Kidney tubule cell (primary cell): ENCODE results near the gene CX3CL1.

Experiments
- DNase-seq: peaks from one replicate; pipeline ENCODE4 v3.0.0-alpha.2; 2018; ENCODE audit warnings: low spot score

The CX3CL1 gene

DNA sequence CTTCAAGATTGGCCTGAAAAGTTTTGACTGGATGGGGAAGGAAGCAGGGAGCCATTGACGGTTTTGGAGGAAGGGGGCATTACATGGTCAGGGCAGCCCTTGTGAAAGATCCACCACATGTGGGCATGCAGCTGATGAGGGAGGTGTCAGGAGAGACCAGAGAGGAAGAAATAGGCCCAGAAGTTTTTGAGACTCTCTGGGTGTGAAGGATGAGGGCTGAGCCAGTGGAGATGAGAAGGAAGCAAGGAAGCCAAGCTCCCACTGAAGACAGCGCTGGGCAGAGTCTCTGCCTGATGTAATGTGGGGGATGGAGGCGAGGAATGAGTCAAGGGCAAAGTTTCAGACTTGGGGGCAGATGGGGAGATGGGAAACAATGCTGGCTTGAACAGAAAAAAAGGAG, 32.8 kb downstream of the CX3CL1 start:
- no peak for DNase-seq

DNA sequence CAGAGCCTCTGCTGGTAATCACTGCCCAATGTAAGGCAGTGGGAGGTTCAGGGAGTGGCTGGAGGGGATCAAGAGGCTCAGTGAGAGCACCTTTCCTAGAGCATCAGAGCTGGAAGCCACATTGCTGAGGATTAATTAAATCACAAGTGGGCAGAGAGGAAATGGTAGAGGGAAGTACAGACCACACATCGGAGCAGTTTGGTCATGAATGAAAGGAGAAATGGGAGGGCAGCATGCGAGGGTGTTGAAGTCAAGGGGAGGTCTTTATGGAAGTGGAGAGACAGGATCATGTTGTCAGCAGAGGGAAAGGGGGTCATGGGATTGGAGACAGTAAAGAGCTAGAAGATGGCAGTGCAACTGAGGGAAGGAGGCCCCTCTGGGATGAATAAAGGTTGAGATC, 34.6 kb downstream of the CX3CL1 start:
- no peak for DNase-seq

DNA sequence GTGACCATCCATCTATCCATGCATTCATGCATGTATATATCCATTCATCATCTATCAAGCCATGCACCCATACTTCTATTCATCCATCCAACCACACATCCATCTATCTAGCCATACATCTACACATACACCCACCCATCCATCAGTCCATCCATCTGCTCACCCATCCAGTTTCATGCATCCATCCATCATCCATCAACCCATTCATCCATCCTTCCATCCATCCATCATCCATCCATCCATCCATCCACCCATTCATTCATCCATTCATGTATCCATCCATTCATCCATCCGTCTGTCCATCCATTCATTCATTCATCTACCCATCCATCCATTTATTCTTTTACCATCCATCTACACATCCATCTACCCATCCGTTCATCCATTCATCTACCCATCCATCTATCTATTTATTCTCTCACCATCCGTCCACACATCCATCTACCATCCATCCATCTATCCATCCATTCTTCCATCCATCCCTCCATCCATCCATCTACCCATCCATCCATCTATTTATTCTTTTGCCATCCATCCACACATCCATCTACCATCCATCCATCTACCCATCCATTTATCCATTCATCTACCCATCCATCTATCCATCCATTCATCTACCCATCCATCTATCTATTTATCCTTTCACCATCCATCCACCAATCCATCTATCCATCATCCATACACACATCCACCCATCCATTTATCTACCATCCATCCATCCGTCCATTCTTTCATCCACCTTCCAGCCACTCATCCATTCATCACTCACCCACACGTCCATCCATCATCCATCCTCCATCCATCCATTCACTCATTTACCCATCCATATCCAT, 35.4 kb downstream of the CX3CL1 start:
- no peak for DNase-seq

DNA sequence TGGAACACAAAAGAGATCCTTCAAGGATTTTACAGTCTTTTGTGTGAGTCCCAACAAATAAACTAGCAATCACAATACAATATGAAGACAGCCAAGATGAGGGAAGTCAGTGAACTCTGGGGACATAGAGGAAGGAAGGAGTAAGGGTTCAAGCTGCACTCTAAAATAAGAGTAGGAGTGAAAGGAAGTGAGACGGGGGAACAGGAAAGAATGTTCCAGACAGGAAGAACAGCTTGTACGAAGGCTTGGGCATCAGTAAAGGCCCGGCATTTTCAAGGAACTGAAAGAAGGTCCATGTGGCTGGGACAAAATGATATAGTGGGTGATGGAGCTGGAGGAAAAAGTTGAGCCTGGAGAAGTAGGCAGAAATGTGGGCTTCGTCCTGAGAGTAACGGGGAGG, 36.8 kb downstream of the CX3CL1 start:
- DNase-seq = no peak

DNA sequence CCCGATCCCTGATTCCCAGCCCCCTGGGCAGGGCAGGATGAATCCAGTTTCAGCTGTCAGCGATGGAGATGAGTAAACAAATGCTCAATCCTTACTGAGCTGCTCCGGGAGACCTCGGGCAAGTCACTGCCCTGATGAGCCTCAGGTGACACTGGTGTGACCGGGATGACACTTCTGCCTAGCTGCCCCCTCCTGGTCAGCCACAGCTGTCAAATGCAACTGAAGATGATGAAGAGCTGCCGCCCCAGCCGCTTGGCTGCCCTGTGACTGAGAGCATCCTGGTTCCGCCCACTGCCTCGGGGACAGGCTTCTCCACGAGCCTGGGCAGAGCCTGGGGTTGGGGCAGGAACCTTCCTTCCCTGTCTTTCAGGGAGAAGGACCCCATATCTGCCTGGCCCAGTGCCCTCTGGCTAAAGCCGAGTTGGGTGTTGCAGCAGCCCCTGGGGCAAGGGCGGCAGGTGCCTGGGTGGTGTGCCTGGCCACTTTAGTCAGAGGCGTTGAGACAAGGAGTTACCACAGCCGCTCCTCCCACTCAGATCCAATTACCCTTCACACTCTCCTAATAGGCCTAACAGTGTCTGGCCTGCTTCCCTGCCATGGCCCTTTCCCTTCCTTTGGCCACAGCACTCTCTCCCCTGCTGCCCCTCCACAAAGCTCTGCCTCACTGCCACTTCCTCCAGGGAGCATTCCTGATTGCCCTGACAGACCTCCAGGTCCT, 37.7 kb downstream of the CX3CL1 start:
- DNase-seq = no peak

DNA sequence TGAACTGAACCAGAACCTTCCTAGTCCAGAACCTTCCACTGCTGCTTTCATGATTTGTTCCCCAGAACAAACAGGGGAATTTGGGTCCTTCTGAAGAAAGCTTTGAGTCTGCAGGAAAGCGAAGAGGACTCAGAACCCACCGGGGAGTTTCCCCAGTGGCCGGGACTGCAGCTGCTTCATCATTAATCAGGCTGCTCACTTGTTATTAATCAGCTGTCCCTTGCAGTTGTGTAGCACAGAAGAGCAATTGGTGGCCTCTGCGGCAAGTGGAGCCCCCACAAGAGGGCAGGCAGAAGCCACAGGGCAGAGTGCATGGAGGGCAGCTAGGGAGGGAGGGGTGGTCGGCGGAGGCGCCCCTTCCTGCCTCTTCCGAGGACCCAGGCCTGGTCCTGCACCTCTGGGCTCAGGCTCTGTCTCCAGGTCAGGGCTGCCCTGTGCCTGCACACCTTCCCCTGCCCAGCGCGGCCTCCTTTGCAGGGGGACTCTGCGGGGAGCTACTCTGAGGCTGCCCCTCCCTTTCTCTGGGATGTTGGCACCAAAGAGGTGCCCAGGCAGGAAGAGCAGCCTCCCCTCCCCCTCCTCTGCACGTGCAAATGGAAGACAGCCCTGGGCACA, 39.2 kb downstream of the CX3CL1 start:
- no peak for DNase-seq

DNA sequence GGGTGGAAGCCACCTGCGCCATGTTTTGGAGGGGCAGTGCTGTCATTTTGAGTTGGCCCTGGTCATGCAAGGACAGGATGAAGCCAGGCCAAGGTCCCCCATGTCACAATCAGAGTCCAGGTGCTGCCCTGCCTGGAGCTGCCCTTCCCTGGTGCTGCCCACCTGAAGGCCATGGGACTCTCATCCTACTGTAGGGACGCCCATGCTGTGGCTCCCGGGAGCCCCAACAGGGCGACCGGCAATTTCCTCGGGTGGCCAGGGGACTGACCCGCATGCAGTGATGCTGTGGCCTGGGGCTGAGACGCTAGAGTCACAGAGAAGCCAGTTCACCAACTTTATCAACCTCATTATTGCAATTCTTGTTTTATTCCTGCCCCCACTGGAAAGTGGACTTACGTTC, 40.3 kb downstream of the CX3CL1 start:
- no peak for DNase-seq

DNA sequence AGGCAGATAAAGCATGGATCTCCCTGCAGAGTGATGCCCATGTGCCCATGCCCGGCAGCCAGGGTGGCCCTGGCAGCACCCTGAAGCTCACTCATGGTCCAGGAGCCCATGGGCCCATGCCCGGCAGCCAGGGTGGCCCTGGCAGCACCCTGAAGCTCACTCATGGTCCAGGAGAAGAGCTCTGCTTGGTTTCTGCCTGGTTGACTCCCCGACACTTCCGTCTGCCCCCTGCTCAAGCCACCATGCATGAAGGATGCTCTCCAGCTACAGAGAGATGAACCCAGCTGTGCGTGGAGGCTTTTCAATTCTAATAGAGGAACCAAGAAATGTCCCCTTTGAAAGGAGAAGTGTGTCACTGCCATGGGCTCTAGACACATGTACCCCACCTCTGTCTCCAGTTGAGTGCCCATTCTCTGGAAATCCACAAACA, 41.0 kb downstream of the CX3CL1 start:
- no peak for DNase-seq

DNA sequence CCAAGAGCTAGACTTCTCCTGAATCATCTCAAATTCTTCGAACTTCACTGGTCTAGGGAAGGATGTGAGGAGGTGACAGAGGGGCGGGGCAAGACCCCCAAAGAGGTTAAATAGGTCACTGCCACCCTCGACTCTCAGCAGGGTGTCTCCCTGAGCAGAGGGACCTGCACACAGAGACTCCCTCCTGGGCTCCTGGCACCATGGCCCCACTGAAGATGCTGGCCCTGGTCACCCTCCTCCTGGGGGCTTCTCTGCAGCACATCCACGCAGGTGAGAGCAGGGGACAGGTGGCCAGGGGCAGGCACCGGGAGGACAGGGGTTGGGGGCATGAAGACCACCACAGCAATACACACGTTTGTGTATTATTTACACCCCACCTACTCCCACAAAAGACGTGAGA, 41.4 kb downstream of the CX3CL1 start:
- DNase-seq = no peak

DNA sequence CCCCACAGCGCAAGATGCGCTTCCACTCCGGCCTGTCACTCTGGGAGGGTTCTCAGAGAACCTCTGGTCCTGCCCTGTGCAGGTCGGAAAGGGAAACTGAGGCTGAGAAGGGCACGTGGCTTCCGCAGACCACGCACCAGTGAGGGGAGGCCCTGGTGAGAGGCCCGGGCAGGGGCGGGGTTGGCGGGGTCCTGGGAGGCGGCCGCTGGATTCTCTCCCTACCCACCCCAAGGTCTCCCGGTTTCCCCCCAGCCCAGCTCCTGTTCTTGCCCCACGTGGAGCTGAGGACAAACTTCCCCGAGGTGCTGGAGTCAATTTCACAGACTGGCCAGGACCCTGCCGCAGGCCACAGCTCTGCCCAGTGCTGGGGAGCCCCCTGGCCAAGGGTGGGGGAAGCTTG, 43.8 kb downstream of the CX3CL1 start:
- no peak for DNase-seq

DNA sequence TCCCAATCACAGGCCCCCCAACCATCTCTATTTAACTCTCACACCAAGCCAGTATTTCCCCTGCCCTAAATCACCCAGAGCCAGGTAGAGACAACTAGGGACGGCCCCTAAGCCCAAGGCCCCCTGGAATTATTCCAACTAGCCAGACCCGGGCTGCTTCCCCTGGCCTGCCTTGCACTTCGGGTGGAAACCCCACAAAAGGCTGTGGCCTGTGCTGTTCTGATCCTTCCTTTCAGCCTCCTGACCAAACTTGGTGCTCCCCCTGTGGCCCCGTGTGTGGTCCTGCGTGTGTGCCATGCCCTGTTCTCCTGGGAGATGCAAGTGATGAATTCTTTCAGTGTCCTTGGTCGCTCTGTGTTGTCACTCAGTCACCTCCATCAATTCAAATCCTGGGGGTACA, 47.2 kb downstream of the CX3CL1 start:
- DNase-seq = no peak

DNA sequence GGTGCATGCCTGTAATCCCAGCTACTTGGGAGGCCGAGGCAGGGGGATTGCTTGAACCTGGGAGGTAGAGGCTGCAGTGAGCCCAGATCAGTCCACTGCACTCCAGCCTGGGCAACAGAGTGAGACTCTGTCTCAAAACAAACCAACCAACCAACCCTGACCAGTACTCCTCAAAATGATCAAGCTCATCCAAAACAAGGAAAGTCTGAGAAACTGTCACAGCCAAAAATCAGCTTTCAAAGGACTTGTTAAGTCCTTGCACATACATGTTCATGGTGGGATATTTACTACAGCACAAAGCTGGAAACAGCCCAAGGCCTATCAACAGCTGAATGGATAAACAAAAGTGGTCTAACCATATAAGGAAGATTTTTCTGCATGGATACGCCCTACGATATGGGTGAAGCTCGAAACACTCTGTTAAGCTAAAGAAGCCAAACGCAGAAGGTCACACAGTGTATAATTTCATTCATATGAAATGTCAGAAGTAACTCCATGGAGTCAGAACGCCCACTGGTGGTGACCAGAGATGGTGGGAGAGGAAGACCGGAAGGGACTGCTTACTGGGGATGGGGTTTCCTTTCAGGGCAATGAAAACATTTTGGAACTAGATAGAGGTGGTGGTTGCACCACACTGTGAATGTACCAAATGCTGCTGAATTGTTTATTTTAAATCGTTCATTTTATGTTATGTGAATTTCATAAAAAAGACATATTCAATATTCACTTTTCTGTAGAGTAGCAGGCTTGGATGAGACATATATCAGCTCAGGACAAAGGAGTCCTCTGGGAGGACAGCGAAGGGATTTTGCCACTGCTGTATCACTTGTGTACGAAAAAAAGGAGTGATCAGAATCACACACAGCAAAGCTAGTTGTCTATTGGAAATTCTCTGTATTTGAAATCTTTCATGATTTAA, 50.0 kb downstream of the CX3CL1 start:
- DNase-seq = peak; percentile 59

DNA sequence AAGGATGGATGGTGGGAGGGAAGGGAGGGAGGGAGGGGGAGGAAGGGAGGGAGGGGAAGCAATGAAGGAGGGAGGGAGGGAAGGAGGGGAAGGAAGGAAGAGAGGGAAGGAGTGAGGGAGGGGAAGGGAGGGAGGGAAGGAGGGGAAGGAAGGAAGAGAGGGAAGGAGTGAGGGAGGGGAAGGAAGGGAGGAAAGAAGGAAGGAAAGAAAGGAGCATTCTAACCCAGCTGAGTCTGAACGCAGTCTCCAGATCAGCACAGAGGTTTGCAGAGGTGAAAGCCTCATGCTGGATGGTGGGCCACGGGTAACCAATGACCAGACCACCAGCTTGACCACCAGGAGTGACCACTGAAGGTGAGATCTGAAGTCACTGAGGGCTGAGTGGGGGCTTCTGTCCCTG, 50.9 kb downstream of the CX3CL1 start:
- DNase-seq = no peak

DNA sequence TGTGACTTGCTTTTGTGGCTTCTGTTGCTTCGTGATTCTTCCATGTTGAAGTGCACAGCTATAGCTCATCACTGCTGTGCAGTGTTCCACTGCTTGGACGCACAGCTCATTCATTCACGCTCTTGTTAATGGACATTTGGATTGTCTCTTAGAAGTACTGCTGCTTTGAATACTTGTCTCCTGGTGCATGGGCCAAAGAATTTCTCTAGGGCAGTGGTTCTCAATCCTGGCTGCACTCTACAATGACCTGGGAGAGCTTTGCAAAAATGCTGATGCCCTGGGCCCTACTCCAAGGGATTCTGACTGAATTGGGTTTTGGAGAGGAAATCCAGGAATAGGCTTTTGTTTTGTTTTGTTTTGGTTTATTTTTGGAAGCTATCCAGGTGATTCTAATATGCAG, 52.3 kb downstream of the CX3CL1 start:
- DNase-seq = no peak

DNA sequence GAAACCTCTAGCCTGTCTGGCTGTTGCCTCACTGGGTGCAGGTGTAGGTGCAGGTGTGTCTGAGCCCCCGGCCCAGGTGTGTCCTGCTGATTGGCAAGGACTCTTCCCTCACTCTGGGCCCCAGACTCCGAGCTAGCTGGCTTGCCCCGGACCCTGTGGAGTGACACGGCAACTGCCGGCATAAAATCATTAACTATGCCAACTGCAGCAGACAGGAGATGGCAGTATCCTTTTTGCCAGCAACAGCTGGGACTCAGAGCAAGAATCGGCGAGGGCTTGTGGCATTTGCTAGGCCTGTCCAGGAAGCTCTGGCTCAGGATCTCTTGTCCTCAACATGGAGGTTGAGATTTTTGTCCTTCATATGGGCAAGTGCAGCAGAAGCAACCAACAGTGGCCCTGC, 54.1 kb downstream of the CX3CL1 start:
- DNase-seq = no peak

DNA sequence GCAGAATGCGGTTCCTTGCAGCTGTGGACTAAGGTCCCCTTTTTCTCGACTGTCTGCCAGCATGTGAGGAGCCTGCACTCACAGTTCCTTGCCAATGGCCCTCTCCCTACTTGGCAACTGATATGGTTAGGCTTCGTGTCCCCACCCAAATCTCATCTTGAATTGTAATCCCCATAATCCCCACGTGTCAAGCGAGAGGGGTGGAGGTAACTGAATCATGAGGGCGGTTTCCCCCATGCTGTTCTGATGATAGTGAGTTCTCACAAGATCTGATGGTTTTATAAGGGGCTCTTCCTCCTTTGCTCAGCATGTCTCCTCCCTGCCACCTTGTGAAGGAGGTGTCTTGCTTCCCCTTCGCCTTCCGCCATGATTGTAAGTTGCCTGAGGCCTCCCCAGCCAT, 55.0 kb downstream of the CX3CL1 start:
- DNase-seq = no peak

DNA sequence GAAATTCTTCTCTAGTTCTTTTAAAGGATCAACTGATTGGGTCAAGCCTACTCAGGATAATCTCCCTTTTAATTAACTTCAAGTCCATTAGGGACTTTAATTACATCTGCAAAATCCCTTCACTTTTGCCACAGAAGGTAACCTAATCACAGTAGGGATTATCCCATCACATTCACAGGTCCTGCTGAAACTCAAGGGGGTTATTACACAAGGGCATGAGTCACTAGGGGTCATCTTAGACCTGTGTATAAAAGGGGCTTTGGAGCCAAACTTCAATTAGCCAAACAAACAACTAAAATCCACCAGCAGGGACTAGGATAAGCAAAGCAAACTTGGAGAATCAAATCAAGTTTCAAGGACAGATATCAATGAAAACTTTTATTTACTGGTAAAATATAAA, 55.5 kb downstream of the CX3CL1 start:
- DNase-seq = no peak

DNA sequence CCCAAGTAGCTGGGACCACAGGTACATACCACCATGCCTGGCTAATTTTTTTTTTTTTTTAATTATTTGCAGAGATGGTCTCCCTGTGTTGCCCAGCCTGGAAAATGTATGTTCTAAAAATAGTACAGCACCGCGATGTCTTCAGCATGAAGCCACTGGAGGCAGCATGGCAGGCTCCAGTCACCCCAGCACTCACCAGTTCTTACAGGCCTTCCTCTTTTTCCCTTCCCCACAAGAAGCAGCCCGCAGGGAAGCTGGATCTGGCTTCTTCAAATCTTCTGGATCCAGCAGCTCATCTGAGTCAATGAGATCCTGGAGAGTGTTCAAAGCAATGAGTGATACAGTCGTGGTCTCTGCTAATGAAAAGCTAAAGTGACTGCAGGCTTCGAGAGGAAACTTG, 58.7 kb downstream of the CX3CL1 start:
- DNase-seq = no peak

DNA sequence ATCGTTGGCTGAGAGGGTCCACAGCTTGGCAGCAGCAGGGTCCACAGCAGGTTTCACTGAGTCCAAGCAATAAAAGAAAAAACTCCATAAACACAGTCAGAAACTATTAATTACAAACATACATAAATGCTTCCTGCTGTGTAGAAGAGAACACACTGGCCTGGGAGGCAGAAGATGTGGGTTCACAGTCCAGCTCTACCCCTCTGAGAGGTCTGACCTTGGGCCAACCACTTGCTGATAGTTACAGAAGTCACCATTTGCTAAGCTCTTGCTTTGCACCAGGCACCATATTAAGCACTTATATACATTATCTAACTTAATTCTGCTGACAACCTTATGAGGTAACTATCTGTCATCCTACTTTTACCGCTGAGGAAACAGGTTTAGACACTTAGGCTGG, 60.2 kb downstream of the CX3CL1 start:
- DNase-seq = no peak

DNA sequence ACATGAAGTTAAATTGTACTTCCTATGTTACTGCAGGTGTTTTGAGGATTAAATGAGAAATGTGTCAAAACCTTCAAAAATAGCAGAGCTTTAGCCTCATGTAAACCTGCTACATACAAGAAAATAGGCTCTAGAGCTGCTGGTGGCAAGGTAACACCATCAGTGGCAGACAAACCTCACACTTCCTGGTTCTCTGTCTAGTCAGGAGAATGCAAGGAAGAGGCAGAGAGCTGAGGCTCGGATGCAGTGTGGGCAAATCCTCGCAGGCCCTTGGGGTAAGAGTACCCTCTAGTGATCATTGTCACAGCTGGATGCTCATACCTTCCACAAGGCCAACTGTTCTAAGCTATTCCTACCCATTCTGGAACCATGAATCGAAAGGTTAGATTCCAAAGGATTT, 60.7 kb downstream of the CX3CL1 start:
- DNase-seq = no peak

DNA sequence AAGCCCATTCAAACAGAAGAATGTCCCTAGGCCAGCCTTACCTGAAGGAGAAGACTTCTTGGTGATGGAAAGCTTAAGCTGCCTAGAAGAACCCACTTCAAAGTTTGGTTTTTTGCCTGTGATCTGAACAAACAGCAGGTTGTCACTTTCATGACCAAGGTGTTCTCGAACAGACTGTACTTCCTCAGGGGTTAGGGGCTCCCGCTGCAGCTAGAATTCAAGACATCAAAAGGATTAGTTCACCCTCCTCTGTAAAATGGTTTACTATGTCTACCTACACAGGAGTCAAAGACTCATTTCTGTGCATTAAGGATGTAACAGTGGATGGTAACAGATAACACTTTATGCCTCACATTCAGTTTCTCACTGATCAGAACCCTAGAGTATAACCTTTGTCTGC, 61.7 kb downstream of the CX3CL1 start:
- DNase-seq = no peak
